Measurements from ENCODE around the gene TMCO4.
"Not testable (repeated sequence)": the region's sequence is repeated elsewhere in the genome, so short reads cannot be mapped to it uniquely, and the experiment has no call there.

Gene TMCO4

GRCh38 chr1:19636749-19637148 lies 163.0 kb downstream of the TMCO4 start:
- not testable (repeated sequence) for DNase-seq (ENCODE audit: low spot score)

- no peak for DNase-seq (ENCODE audit: low spot score)
Observed at GRCh38 chr1:19636065-19636464, 163.7 kb downstream of the TMCO4 start.

GRCh38 chr1:19635646-19636045 lies 164.1 kb downstream of the TMCO4 start:
- DNase-seq (ENCODE audit: low spot score) = no peak

GRCh38 chr1:19635064-19635463 lies 164.7 kb downstream of the TMCO4 start:
- not testable (repeated sequence) for DNase-seq (ENCODE audit: low spot score)

GRCh38 chr1:19633106-19633505 lies 166.6 kb downstream of the TMCO4 start:
- no peak for DNase-seq (ENCODE audit: low spot score)
